Vagina (tissue), 2 donors: ENCODE measurements around the gene RBM24.

ENCODE experiments used
- CTCF ChIP-seq, 3 experiments: fragments of 450-650 bp in 2 of 3; fragments of 200-600 bp in 1 of 3; sonication (generic) in 1 of 3; IDR thresholded peaks; one replicate each; pipeline ENCODE4 v1.5.1; 2017 to 2019; ENCODE audit warnings: antibody characterized with exemption in 3 of 3, mild to moderate bottlenecking in 2 of 3, moderate library complexity in 2 of 3
- POLR2A ChIP-seq, 2 donors: fragments of 450-650 bp; IDR thresholded peaks; one replicate each; pipeline ENCODE4 v1.6.1; 2017; ENCODE audit warnings: antibody characterized with exemption in 2 of 2, mild to moderate bottlenecking in 2 of 2, moderate library complexity in 2 of 2

DNA sequence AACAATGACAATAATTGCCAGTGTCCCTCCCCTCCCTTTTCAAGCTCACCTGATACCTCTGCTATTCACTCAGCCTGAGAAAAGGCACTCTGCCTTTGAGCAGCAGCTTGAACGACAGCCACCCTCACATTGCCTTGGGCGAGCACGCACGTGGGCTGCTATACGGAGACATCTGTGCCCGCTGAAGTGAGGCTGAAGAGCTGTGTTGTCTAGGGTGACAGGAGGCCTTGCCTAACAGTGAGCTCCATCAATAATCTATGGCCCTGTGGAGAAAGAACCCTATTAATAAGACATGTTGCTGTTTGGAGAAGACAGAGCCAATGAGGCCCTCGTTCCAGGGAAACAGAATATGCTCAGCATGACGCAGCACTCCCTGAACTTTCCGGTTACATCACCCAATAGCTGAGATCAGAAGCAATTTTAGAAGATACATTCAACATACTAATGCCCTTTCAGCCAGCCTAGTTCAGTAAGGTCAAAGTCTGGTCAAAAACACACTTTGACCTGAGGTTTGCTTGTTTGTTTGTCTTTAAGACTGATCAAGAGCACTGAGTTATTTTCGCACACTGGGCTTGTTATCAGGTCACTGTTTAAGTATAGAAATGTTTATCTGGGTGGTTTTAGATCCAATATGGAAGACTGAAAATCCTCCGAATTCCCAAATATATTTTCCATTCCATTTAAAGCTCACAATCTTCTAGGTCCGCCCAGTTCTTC lies 30.6 kb downstream of the RBM24 start:
- TF ChIP-seq POLR2A (IDR thresholded peaks at IDR 0.05) (no peak), CTCF (IDR thresholded peaks at IDR 0.05) (no peak)
